Mesothelial cell of epicardium (in vitro differentiated cells): ENCODE data around the gene C10orf71. TPM values are rescaled to one million over a fixed set of nuclear protein-coding genes. Genes with fewer than 3 reads are reported as not detected.

Experiments
- DNase-seq, 2 experiments: peaks; one replicate each; pipeline ENCODE4 v3.0.0; 2021; ENCODE audit warnings: low spot score in 2 of 2; ENCODE audit not compliant: unreplicated experiment in 2 of 2
- H3K27ac Mint-ChIP-seq: 2 replicates; pipeline ENCODE4 v1.8.0; 2021; ENCODE audit warnings: mixed read lengths
- H3K27me3 Mint-ChIP-seq: 2 replicates; pipeline ENCODE4 v1.8.0; 2021; ENCODE audit warnings: low read depth, mixed read lengths
- H3K36me3 Mint-ChIP-seq: 2 replicates; pipeline ENCODE4 v1.8.0; 2021; ENCODE audit warnings: mixed read lengths
- H3K4me1 Mint-ChIP-seq: 2 replicates; pipeline ENCODE4 v1.8.0; 2021; ENCODE audit warnings: mixed read lengths
- H3K4me3 Mint-ChIP-seq: 2 replicates; pipeline ENCODE4 v1.8.0; 2021; ENCODE audit warnings: mild to moderate bottlenecking, moderate library complexity, mixed read lengths
- H3K9me3 Mint-ChIP-seq: 2 replicates; pipeline ENCODE4 v1.8.0; 2021; ENCODE audit warnings: mixed read lengths
- total RNA-seq: library from RNA; stranded (reverse); gene quantifications from 3 replicates; pipeline ENCODE4 v1.2.1, GENCODE V29; 2021
- TF ChIP-seq, protein P1 (sequence below): fragments of 200-600 bp; sonication (generic); IDR thresholded peaks from one replicate; pipeline ENCODE4 v1.5.0; 2021; ENCODE audit warnings: antibody characterized with exemption; ENCODE audit not compliant: unreplicated experiment

Gene C10orf71
- total RNA-seq, 1 donor from 2014 or later, result not detected

- H3K4me1 Mint-ChIP-seq, result peaks cover 4% of the 10 kb centered on the region
- H3K36me3 Mint-ChIP-seq, result no peaks in the 10 kb centered on the region
- H3K9me3 Mint-ChIP-seq, result peaks cover 11% of the 10 kb centered on the region
- no peak for DNase-seq
- H3K4me3 Mint-ChIP-seq, result no peak overlapping the region
- TF ChIP-seq, protein P1, sequence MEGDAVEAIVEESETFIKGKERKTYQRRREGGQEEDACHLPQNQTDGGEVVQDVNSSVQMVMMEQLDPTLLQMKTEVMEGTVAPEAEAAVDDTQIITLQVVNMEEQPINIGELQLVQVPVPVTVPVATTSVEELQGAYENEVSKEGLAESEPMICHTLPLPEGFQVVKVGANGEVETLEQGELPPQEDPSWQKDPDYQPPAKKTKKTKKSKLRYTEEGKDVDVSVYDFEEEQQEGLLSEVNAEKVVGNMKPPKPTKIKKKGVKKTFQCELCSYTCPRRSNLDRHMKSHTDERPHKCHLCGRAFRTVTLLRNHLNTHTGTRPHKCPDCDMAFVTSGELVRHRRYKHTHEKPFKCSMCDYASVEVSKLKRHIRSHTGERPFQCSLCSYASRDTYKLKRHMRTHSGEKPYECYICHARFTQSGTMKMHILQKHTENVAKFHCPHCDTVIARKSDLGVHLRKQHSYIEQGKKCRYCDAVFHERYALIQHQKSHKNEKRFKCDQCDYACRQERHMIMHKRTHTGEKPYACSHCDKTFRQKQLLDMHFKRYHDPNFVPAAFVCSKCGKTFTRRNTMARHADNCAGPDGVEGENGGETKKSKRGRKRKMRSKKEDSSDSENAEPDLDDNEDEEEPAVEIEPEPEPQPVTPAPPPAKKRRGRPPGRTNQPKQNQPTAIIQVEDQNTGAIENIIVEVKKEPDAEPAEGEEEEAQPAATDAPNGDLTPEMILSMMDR, result no peak
- H3K27ac Mint-ChIP-seq, result no peak overlapping the region
- peaks cover 7% of the 10 kb centered on the region for H3K27me3 Mint-ChIP-seq
Observed at GRCh38 chr10:49271346-49271745, 27.6 kb upstream of the C10orf71 start.

DNA sequence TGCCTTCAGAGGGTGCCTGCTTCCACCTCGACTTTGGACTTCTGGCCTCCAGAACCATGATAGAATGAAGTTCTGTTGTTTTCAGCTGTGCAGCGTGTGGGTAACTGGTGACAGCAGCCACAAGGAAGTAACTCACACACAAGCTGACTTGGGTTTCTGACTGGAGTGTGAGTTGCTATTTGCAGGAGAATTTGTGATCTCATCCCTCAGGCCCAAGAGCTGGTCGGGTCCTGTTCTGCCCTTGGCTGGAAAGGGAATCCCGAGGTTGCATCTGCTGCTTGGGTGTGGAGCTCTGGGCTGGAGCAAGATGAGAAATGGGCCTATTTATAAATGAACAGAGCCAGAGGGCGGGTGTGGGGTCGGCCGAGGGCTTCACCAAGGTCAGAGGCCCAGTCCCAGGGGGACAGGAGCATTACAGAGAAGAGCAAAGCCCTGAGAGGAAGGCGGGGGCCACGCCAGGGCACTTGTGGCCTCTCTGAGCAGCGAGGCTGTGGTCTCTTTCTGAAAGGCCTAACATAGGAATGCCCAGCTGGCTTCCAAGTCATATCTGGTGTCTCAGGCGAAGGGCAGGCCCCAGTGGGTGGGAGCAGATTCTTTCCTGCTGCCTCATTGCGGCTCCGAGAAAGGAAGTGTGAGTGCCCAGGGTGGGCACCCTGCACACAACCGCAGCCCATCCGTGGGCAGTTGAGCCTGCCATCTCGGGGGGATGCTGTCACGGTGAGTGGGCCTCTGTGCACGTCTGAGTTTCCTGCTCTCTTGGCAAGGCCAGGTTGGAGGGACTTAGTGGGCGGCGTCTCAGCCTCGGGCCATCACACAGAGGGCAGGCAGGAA, 26.5 kb upstream of the C10orf71 start:
- Mint-ChIP-seq H3K27ac (no peak overlapping the region), H3K36me3 (no peaks in the 10 kb centered on the region), H3K4me1 (peaks cover 4% of the 10 kb centered on the region), H3K27me3 (peaks cover 11% of the 10 kb centered on the region), H3K9me3 (peaks cover 5% of the 10 kb centered on the region), H3K4me3 (no peak overlapping the region)
- TF ChIP-seq, protein P1, result no peak
- DNase-seq, result peak in 1 of 2 experiments; percentile 31

DNA sequence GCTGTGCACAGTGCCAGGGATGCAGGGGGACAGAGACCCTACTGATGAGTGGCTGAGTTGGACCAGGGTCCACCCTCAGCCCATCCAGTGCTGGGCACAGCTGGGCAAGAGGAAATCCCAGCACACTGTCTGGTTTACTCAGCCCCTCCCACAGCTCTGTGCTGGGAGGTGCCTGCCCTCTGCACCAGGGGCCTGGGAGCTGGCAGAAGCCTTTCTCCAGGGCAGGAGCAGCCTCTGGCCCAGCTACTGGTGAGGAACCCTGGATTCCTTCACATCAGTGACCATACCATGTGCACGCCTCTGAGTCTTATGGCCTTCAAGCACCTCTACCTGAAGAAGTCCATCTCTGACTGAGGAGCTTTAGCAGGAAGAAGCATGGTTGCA, 25.9 kb upstream of the C10orf71 start:
- Mint-ChIP-seq H3K27me3 (peaks cover 9% of the 10 kb centered on the region), H3K36me3 (no peaks in the 10 kb centered on the region), H3K4me3 (no peak overlapping the region), H3K9me3 (no peaks in the 10 kb centered on the region), H3K27ac (no peak overlapping the region), H3K4me1 (peaks cover 4% of the 10 kb centered on the region)
- DNase-seq, result peak in 1 of 2 experiments; percentile 5
- TF ChIP-seq, protein P1, result no peak

DNA sequence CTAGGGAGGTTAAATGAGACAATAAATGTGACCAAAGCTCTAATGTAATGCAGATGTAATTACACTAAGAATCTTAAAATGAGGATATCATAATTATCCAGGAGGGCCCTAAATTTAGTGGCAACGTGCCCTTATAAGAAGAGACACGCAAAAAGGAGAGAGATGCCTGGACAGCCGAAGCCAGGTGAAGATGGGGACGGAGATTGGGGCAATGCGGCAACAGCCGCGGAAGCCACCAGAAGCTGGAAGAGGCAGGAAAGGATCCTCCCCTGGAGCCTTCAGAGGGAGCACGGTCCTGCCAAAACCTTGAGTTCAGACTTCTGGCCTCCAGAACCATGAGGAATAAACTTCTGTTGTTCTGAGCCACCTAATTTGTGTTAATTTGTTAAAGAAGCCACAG, 25.3 kb upstream of the C10orf71 start:
- DNase-seq, result no peak
- H3K27me3 Mint-ChIP-seq, result peaks cover 11% of the 10 kb centered on the region

DNA sequence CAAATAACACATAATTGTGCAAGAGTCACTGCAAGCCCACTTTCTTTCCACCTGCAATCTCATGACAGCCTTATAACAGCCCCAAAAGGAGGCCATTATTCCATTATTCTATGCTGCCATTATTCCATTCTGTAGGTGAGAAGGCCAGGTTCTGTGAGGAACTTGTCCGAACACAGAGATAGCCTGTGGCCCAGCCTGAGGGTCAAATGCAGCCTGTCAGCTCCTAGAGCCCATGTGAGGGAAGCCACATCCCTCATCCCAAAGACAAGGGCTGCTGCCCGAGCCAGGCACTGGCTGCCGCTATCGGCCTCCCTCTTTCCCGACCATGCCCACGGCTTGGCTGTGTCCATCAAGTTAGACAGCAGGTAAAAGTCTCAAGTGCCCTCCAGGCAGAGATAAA, 24.1 kb upstream of the C10orf71 start:
- H3K4me1 Mint-ChIP-seq, result peaks cover 4% of the 10 kb centered on the region
- H3K9me3 Mint-ChIP-seq, result no peaks in the 10 kb centered on the region
- H3K4me3 Mint-ChIP-seq, result no peak overlapping the region
- no peaks in the 10 kb centered on the region for H3K36me3 Mint-ChIP-seq
- peaks cover 23% of the 10 kb centered on the region for H3K27me3 Mint-ChIP-seq
- peak overlapping the region; percentile 79 for H3K27ac Mint-ChIP-seq
- TF ChIP-seq, protein P1, result no peak
- DNase-seq, result no peak

More for the DNA sequence above, 25.3 kb upstream of the C10orf71 start:
- H3K27ac Mint-ChIP-seq, result no peak overlapping the region
- no peak overlapping the region for H3K4me3 Mint-ChIP-seq
- no peaks in the 10 kb centered on the region for H3K36me3 Mint-ChIP-seq
- peaks cover 4% of the 10 kb centered on the region for H3K4me1 Mint-ChIP-seq
- no peaks in the 10 kb centered on the region for H3K9me3 Mint-ChIP-seq
- TF ChIP-seq, protein P1, result no peak
